Dedifferentiated amniotic fluid mesenchymal stem cell (primary cell): ENCODE results near the gene MARCHF7.

Experiments
- DNase-seq: peaks from one replicate; pipeline ENCODE4 v3.0.0-alpha.2; 2016; ENCODE audit errors: extremely low spot score

MARCHF7 gene

DNA sequence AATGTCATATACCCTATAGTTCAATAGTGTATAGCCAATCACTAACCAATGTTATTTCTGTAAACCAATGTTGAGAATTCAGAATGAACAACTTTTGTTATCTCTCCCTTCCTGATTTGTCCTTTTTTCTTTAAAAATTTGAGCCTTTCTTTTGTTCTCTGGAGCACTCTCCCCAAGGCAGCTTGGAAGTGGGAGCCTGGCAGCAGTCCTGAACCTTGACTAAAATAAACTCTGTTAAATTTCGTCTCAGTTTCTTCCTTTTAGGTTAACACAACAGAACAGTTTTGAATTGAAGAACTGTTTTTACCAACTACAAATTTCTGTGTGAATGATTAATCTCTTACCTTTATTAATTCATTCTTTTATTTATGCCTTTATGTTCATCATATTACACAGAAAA is 49.8 kb downstream of the MARCHF7 start:
- DNase-seq, result no peak
